AG09309 (cell line): ENCODE measurements around the gene OSBPL3.

Experiments used
- DNase-seq: peaks from one replicate; pipeline ENCODE4 v3.0.0-alpha.2; 2010; ENCODE audit warnings: low read depth
- H3K4me3 ChIP-seq: 2 replicates; pipeline ENCODE4 v1.5.1; 2011; ENCODE audit warnings: mild to moderate bottlenecking, low read depth, low read length, moderate library complexity; ENCODE audit not compliant: control insufficient read depth
- CTCF ChIP-seq: IDR thresholded peaks from 2 replicates; pipeline ENCODE4 v1.5.1; 2011; ENCODE audit warnings: mild to moderate bottlenecking, low read depth, low read length, inconsistent platforms; ENCODE audit not compliant: insufficient read depth, control insufficient read depth; ENCODE audit errors: missing control alignments

Gene OSBPL3

DNA sequence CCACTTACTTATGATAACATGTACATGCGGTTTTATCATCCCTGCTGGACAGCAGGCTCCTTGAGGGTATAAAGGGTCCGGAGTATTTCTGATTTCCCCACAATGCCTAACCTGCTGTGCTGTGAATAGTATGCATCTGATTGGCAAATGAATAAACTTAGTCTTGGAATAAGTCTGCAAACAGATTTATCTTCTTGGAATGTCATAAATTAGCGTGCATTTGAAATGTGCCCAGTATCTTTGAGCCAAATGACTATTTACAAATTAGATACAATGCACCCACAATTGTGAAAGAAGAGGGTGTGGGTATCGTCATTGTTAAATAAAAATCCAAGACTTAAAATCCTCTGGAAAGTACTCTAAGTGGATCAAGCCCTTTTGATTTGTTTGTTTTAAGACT lies 106.0 kb downstream of the OSBPL3 start:
- TF ChIP-seq CTCF, result no peak
- no peak for DNase-seq
- no peak overlapping the region for H3K4me3 ChIP-seq

GRCh38 chr7:24871770-24872169 lies 108.2 kb downstream of the OSBPL3 start:
- no peak for TF ChIP-seq CTCF
- no peak overlapping the region for H3K4me3 ChIP-seq
- DNase-seq, result no peak

DNA sequence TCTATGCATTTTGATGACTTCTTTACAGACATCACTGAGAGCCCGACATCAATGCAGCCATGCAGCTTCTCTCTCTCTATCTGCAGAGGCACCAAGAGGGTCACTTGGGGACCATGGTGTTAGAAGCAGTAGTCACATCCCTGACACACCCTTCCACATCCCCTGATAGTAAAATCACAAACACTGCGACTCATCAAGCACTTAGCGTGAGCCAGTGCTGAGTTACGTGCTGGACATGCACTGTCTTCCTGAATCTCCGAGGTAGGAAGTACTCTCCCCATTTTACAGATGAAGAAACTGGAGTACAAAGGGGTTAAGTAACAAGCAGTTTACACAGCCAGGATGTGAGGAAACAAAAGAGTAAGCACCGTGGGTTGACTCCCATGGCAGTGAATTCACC lies 109.2 kb downstream of the OSBPL3 start:
- H3K4me3 ChIP-seq, result no peak overlapping the region
- DNase-seq, result no peak
- no peak for TF ChIP-seq CTCF

DNA sequence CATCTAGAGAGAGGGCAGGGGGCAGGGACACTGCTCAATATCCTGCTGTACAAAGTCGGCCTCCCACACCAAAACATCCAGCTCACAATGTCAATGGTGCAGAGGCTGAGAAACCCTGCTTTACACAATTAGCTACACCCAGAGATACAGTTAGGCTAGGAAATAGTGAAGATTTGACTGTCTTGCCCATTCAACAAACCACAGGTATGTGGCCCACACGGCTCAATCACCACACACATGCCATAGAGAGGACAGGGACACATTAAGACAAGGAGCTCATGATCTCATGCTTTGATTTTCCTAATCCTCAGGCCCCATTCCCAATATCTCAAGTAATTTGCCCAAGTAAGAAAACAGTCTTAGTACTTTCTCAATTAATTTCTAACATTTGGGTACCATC lies 110.4 kb downstream of the OSBPL3 start:
- no peak for TF ChIP-seq CTCF
- DNase-seq, result no peak
- H3K4me3 ChIP-seq, result no peak overlapping the region

DNA sequence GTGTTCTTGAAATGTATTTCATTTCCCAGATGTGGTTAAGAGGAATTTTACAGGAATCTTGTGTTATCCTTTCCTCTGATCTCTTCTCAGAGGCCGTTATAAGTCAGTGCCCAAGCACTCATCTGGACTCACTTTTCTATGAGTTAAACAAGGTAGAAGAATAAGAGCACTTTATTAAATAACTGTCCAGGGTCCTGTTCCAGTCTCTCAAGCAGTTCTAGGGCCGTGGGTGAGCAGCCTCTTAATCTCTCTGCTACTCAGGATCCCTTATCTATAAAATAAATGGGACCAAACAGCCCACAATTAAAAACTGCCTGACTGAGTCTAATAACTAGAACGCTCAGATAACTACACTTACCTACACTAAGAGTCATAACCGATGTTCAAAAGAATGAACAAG lies 111.2 kb downstream of the OSBPL3 start:
- DNase-seq, result no peak
- TF ChIP-seq CTCF, result no peak
- H3K4me3 ChIP-seq, result no peak overlapping the region

DNA sequence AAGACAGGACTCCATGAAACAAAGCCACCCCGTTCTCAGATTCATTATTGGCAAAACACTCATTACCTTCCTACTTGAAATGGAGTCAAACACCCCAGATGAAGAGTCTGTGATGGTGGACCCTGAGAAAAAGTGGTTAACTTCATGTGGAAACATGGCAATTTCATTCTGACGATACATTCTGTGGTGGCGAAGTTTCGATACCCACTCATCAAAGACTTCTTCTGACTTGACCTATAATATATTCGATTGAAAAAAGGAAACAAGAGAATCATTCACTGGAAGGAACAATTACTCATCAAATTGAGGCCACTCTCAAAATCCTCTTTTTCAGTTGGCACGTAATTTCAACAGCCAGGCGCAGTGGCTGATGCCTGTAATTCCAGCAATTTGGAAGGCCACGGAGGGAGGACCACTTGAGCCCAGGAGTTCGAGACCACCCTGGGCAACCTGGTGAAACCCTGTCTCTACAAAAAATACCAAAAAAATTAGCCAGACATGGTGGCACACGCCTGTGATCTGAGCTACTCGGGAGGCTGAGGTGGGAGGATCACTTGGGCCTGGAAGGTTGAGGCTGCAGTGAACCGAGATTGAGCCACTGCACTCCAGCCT lies 113.9 kb downstream of the OSBPL3 start:
- TF ChIP-seq CTCF, result no peak
- H3K4me3 ChIP-seq, result no peak overlapping the region
- DNase-seq, result no peak
